ENCODE results near the gene MYRIP.

GRCh38 chr3:40103829-40104228, 294.4 kb downstream of the MYRIP start:
- TF ChIP-seq, protein P1, sequence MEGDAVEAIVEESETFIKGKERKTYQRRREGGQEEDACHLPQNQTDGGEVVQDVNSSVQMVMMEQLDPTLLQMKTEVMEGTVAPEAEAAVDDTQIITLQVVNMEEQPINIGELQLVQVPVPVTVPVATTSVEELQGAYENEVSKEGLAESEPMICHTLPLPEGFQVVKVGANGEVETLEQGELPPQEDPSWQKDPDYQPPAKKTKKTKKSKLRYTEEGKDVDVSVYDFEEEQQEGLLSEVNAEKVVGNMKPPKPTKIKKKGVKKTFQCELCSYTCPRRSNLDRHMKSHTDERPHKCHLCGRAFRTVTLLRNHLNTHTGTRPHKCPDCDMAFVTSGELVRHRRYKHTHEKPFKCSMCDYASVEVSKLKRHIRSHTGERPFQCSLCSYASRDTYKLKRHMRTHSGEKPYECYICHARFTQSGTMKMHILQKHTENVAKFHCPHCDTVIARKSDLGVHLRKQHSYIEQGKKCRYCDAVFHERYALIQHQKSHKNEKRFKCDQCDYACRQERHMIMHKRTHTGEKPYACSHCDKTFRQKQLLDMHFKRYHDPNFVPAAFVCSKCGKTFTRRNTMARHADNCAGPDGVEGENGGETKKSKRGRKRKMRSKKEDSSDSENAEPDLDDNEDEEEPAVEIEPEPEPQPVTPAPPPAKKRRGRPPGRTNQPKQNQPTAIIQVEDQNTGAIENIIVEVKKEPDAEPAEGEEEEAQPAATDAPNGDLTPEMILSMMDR (IDR thresholded peaks at IDR 0.05 in 8 of 11, conservative IDR thresholded peaks at IDR 0.05 in 3 of 11), result no peak
- TF ChIP-seq POLR2A (IDR thresholded peaks at IDR 0.05) (no peak), POLR2AphosphoS5 (IDR thresholded peaks at IDR 0.05) (no peak)
